Measurements from ENCODE around the gene PTCHD1.

The PTCHD1 gene

DNA sequence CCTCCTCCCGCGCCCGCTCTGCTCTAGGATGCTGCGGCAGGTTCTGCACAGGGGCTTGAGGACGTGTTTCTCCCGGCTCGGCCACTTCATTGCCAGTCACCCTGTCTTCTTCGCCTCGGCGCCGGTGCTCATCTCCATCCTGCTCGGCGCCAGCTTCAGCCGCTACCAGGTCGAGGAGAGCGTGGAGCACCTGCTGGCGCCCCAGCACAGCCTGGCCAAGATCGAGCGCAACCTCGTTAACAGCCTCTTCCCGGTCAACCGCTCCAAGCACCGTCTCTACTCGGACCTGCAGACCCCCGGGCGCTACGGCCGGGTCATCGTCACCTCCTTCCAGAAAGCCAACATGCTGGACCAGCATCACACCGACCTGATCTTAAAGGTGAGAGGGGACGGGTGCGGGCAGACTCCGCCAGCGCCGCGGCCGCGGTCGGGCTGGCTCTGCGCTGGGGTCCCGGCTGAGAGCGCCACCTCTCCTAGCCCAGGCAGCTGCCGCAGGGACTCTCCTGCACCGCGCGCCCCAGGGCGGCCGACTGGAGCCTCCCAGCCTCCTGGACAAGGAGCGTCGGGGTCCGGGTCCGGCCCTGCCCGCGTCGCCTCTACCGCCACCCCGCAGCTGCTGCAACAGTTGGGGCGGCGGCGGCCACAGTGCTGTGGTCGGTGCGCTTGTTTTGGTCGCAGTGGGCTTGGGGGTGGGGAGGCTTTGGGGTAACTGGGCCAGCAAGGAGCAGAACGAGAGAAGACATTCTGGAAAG, at the start of gene PTCHD1:
Gene PTCHD1, plus strand, starts transcription at position 2 of the 752 bp plus-strand sequence. Its CDS starts 27 bp downstream, at position 29.
- no peak for DNase-seq

DNA sequence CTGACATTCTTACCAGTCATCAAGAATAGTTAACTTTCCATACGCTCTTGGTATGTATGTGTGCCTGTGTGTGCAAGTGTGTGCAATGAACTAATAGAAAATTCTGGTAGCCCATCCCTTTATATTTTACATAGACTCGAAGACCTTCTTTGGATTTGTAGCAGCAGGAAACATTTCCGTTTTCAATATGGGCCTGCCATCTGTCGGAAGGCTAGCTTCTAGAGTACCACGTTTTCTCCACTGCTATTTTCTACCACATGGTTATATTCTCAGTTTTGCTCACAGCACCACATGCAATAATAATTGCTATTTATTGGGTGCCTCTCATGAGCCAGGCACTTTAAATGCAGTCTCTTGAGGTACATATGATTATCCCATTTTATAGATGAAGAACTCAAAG, 47.9 kb upstream of the PTCHD1 start:
- DNase-seq, result no peak

- no peak for DNase-seq
Observed at GRCh38 chrX:23287191-23287725, 47.4 kb upstream of the PTCHD1 start.

- DNase-seq, result no peak
Observed at GRCh38 chrX:23292354-23292987, 42.2 kb upstream of the PTCHD1 start.

DNA sequence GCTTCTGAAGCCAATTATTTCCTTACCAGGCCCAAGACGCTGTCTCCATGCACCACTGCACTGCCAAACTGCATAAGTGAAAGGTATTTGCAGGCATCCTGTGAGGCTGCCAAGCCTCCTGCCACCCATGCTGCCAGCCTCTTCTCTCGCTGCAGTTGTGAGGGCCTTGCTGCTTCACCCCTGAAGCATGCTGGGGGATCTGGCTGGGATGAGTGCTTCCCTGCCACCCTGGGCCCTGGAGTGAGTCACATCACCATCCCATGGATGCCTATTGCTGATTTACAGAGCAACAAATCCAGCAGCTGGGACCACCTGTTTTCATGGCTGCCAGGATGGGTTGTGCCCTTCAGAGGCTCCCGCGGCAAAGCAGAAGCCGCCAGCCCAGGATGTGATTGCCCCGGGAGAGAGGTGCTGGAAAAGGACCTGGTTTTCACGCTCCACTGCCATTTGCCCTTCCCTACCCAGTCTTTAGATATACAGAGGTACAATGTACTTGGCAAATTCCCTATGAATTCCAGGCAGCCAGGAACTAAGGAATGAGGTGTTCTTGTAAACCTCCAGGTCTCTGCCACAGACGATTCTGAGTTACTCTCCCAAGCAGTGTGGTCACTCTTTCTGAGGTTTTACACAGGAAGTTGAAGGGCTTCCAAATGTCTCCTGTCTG, 41.5 kb upstream of the PTCHD1 start:
- DNase-seq, result no peak

- DNase-seq, result no peak
Observed at GRCh38 chrX:23304881-23305280, 29.8 kb upstream of the PTCHD1 start.

DNA sequence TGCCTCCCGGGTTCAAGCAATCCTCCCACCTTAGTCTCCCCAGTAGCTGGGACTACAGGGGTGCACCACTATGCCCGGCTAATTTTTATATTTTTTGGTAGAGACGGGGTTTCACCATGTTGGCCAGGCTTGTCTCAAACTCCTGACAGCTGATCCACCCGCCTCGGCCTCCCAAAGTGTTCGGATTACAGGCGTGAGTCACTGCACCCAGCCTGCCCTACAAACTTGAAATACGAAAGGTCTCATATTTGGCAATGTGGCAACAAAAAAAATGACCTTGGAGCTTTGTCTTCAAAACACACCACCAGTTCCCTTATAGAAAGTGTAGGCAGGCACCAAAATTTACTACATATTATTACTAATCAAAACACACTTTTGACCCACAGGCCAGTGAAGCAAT, 22.9 kb upstream of the PTCHD1 start:
- DNase-seq, result no peak

DNA sequence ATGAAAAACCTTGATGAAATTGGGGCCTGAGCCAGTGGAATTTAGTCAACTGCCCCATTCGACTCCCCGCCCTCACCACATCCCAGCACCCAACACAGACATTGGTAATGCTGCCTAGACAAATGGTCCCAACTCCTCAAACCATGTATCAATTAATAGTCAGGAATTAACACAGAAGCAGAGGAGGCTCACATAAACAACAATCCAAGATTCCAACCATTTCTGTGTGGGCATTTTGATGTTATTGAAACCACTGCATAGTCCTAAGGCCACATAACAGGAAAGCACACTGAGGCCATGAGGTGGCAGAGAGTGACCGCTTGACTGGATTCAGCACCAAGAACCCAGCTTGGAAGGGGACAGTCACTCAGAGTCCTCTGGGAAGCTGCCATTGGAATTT, 22.5 kb upstream of the PTCHD1 start:
- DNase-seq, result no peak

DNA sequence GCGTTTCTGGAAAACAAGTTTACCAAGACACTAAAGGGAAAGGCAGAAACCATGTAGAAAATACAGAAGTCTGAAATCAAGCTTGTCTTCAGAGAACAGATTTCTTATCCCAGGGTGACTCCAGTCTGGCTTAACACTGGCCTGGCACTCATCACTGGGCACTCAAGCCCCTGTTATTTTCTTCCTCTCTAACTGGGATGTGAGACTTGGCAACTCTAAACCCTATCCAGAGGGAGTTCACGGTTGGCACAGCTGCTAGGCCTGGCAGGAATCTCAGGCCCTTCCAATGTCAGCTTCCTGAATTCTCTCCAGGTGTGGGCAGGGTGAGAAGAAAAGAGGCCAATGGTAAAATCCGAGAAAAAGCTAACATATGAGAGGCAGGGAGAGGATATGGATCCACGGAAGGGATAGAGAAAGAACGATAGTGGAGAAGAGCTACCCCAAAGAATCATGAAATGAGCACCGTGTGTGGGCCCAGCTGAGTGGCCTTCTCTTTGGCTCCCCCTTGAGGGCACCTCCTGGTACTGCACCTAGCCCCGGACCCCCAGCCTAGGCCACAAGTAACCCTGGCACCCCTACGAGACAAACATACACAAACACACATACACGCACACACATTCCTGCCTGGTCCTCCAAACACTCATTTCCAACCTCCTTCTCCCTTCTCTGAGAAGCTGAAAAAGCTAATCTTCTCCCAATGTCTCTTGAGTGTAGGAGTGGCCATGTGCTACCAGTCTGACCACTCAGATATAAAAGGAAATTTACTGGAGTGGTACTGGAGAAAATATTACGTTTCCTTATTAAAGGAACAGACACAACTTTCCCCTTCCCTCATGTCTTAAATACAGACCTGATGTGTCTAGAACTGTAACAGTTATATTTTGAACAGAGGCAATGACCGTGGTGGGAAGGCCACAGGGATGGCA, 16.6 kb upstream of the PTCHD1 start:
- DNase-seq, result no peak

- no peak for DNase-seq
Observed at GRCh38 chrX:23327104-23327503, 7.5 kb upstream of the PTCHD1 start.

DNA sequence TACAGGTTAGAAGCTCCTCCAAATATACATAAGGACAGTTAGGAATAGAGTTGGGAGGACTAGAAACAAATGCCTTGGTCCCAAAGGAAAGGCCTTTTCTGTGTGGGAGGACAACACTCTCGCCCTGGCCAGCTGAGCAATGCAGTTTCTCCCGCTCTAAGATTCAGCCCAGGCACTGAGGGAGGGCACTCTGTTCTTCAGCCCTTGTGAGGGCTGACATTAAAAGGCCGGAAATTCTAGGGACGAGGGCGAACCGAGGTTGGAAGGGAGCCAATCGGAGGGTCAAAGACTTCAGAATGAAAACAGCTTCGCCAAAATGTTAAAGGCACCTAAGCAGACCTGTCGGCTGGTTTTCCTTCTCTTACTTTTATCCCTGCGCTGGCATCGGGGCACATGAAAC, 2.9 kb upstream of the PTCHD1 start:
- DNase-seq, result no peak

DNA sequence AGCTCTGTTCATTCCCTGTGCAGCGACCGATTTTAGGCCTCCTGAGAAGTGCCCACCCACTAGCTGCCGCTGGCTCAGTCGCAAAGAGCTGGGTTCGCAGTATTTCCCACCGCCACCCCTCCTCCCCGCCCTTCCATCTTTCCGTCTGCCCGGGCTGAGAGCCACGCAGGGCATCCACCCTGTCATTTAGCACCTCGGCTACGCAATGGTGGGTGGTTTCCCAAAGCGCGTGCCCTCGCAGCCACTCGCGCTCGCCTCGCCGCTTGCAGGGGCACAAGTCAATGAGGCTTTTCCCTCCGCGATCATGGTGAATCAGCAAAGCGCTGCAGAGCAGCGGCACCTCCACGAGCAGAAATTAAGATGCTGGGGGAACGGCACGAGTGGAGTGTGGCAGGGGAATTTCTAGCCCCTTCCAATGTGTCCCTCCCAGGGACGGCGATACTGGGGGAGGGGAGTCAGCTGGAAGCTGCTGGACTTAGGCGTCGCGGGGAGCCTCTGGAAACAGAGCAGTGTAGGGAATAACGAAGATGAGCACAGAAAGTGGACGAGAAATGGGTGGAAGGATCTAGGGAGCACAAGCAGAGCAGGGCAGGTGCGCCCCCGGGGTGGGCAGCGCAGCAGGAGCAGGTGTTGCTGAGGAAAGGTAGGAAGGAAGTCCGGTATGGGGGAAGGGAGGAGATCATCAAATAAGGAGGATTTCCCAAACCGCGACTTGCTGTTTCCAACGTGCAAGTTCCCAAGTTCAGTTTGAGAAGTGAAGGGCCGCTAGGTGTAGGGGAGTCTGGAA, 2.4 kb upstream of the PTCHD1 start:
- no peak for DNase-seq

- no peak for DNase-seq
Observed at GRCh38 chrX:23332888-23333821, 1.5 kb upstream of the PTCHD1 start.

DNA sequence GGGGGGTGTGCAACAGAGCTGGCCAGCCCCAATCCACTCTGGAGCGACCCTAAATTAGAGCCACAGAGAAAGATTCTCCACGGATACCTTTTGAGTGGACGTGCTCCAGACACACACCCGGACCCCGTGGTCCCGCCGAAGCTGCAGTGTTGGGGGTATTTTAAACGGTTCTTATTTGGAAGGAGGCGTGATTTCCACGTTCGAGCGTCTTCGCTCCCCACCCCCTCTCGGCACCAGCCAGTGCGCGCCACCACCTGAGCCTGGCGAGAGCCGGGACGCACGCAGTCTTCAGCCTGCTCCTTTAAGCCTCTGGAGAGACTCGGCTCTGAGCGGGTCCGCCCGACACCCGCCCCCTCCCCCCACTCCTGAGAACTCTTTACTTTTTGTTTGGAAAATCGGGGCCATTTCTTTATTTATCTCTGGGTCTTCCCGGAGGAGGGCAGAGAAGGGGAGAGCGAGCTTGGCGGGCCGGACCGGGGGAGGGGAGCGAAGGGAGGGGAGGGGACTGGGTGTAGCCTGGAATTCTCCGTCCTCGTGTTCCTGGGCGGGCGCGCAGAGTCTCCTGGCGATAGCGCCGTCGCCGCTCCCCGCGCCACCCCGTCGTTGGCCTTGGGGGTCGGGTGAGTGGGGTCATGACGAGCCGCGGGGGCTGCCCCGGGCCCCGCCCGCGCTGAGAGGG, 668 bp upstream of the PTCHD1 start:
- DNase-seq, result no peak

DNA sequence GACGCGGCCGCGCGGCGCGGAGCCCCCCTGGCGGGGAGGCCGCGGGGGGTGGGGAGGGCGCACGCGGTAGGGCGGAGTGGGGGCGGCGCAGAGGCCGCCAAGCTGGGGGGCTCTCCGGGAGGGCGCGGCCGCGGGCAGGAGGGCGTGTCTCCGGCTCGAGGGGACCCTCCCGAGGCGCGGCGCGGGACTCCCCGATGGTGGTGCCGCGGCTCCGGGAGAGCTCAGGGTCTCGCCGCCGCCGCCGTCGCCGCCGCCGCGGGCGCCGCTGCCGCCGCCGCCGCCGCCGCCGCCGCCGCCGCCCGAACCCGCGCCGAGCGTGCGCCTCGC, 165 bp upstream of the PTCHD1 start:
- DNase-seq, result no peak

GRCh38 chrX:23338334-23338733, 3.7 kb downstream of the PTCHD1 start:
- DNase-seq, result no peak

- DNase-seq, result no peak
Observed at GRCh38 chrX:23341452-23341851, 6.8 kb downstream of the PTCHD1 start.

- no peak for DNase-seq
Observed at GRCh38 chrX:23344238-23344903, 9.7 kb downstream of the PTCHD1 start.

- no peak for DNase-seq
Observed at GRCh38 chrX:23344904-23345271, 10.2 kb downstream of the PTCHD1 start.

GRCh38 chrX:23356189-23356588, 21.5 kb downstream of the PTCHD1 start:
- DNase-seq, result no peak
